GM12878 (cell line): ENCODE results near the gene ADAMTS18. TPM values are rescaled to one million over a fixed set of nuclear protein-coding genes. Genes with fewer than 3 reads are reported as not detected.

Experiments used
- ATAC-seq: fragments of 200-7000 bp; cut with Tn5 transposase; 3 replicates; pipeline ENCODE4 v1.9.1; 2020; ENCODE audit warnings: mild to moderate bottlenecking, moderate library complexity
- BruUV-seq: library from RNA; stranded (reverse); fragments of 400-500 nt; replicated peaks from 2 replicates; lab custom pipeline; 2021; lab: Mats Ljungman, UMichigan
- CTCF ChIA-PET: fragments of 300-600 bp; sonication (Branson Sonifier 250); formaldehyde crosslinking; extraction: SDS; loops from one replicate; lab custom pipeline; 2021; ENCODE audit warnings: inconsistent platforms; lab: Yijun Ruan, JAX
- POLR2A ChIA-PET: fragments of 350-600 bp; formaldehyde crosslinking; extraction: SDS; loops from one replicate; lab custom pipeline; 2021; ENCODE audit warnings: inconsistent platforms; lab: Charles Lee
- RAD21 ChIA-PET: fragments of 300-600 bp; sonication (Branson Sonifier 250); formaldehyde crosslinking; loops from one replicate; lab custom pipeline; 2023; ENCODE audit warnings: antibody characterized with exemption; ENCODE audit not compliant: unreplicated experiment; lab: Charles Lee
- SMC1A ChIA-PET: fragments of 300-600 bp; sonication (Branson Sonifier 250); formaldehyde crosslinking; loops from one replicate; lab custom pipeline; 2023; ENCODE audit not compliant: unreplicated experiment, uncharacterized antibody; lab: Charles Lee
- DNase-seq: peaks from one replicate; pipeline ENCODE4 v3.0.0-alpha.2; 2011; ENCODE audit warnings: low read depth, low spot score
- FAIRE-seq: peaks from 3 replicates; lab custom pipeline; 2011; peaks lifted over from hg19 to GRCh38; lab: Jason Lieb, UNC
- H2AFZ ChIP-seq: 2 replicates; pipeline ENCODE4 v1.6.0; 2011; ENCODE audit warnings: low read depth, low read length, control low read depth; ENCODE audit not compliant: control insufficient read depth
- H3K27ac ChIP-seq: 2 replicates; pipeline ENCODE4 v1.5.1; 2011; ENCODE audit warnings: control low read depth; ENCODE audit not compliant: control insufficient read depth, insufficient read depth
- H3K27me3 ChIP-seq, 2 experiments: replicated peaks in 1 of 2; 2 replicates each; pipeline versions ENCODE4 v1.6.0 to v1.6.1; 2011; ENCODE audit warnings: low read length in 1 of 2; ENCODE audit not compliant: control insufficient read depth in 2 of 2, insufficient read depth in 2 of 2
- H3K36me3 ChIP-seq, 2 experiments: 2 replicates each; pipeline ENCODE4 v1.5.1; 2011; ENCODE audit warnings: low read length in 1 of 2; ENCODE audit not compliant: control insufficient read depth in 2 of 2, insufficient read depth in 2 of 2
- H3K4me1 ChIP-seq: 2 replicates; pipeline ENCODE4 v1.6.1; 2011; ENCODE audit warnings: mild to moderate bottlenecking, low read length, moderate library complexity, mixed read lengths; ENCODE audit not compliant: control insufficient read depth, insufficient read depth
- H3K4me2 ChIP-seq: 2 replicates; pipeline ENCODE4 v1.6.0; 2011; ENCODE audit warnings: control low read depth; ENCODE audit not compliant: control insufficient read depth, insufficient read depth
- H3K4me3 ChIP-seq: fragments of 200-600 bp; sonication (generic); 2 replicates; pipeline ENCODE4 v1.5.1; 2016
- H3K79me2 ChIP-seq: 2 replicates; pipeline ENCODE4 v1.6.0; 2011; ENCODE audit warnings: low read length; ENCODE audit not compliant: control insufficient read depth, insufficient read depth
- H3K9ac ChIP-seq: 2 replicates; pipeline ENCODE4 v1.8.0; 2011; ENCODE audit warnings: low read length, control low read depth, mixed read lengths; ENCODE audit not compliant: control insufficient read depth, insufficient read depth
- H3K9me3 ChIP-seq: replicated peaks from 3 replicates; pipeline ENCODE4 v1.5.1; 2011; ENCODE audit warnings: mild to moderate bottlenecking, low read length; ENCODE audit not compliant: control insufficient read depth, insufficient read depth
- H4K20me1 ChIP-seq: 2 replicates; pipeline ENCODE4 v1.6.0; 2011; ENCODE audit not compliant: control insufficient read depth, insufficient read depth
- GATAD2B ChIP-seq: fragments of 450-650 bp; conservative IDR thresholded peaks from 2 replicates; pipeline ENCODE4 v1.6.1; 2017; ENCODE audit warnings: low read depth, mild to moderate bottlenecking, moderate library complexity
- HDAC6 ChIP-seq: fragments of 200-600 bp; sonication (generic); IDR thresholded peaks from one replicate; pipeline ENCODE4 v1.8.0; 2017; ENCODE audit warnings: antibody characterized with exemption; ENCODE audit not compliant: unreplicated experiment
- HDGF ChIP-seq: fragments of 450-650 bp; IDR thresholded peaks from 2 replicates; pipeline ENCODE4 v1.6.1; 2016; ENCODE audit warnings: antibody characterized with exemption
- JUND ChIP-seq: IDR thresholded peaks from 2 replicates; pipeline ENCODE4 v1.6.1; 2012; ENCODE audit warnings: low read depth, mild to moderate bottlenecking, low read length, improper control_type of control experiment, moderate library complexity
- NRF1 ChIP-seq: conservative IDR thresholded peaks from 2 replicates; pipeline ENCODE4 v1.6.1; 2011; ENCODE audit warnings: mild to moderate bottlenecking, low read depth, low read length, improper control_type of control experiment
- PML ChIP-seq: IDR thresholded peaks from 2 replicates; pipeline ENCODE4 v1.6.1; 2012; ENCODE audit warnings: low read length, inconsistent platforms
- POU2F2 ChIP-seq: IDR thresholded peaks from 3 replicates; pipeline ENCODE4 v1.6.1; 2011; ENCODE audit warnings: low read depth, mild to moderate bottlenecking, low read length, borderline replicate concordance
- RBBP5 ChIP-seq: fragments of 200-600 bp; sonication (generic); conservative IDR thresholded peaks from 2 replicates; pipeline ENCODE4 v1.6.1; 2016
- RCOR1 ChIP-seq: conservative IDR thresholded peaks from 2 replicates; pipeline ENCODE4 v1.6.1; 2012; ENCODE audit warnings: low read depth, low read length, improper control_type of control experiment
- SMAD1 ChIP-seq: fragments of 450-650 bp; IDR thresholded peaks from 2 replicates; pipeline ENCODE4 v1.6.1; 2018; ENCODE audit warnings: mild to moderate bottlenecking, low read depth; ENCODE audit not compliant: partially characterized antibody
- SMARCA5 ChIP-seq: fragments of 450-650 bp; IDR thresholded peaks from 2 replicates; pipeline ENCODE4 v1.6.1; 2017; ENCODE audit warnings: mild to moderate bottlenecking
- SRF ChIP-seq, 2 experiments: IDR thresholded peaks; 2 replicates each; pipeline ENCODE4 v1.6.1; 2011; ENCODE audit warnings: low read depth in 2 of 2, low read length in 2 of 2, mild to moderate bottlenecking in 1 of 2, moderate library complexity in 1 of 2
- SUZ12 ChIP-seq: fragments of 200-600 bp; sonication (generic); IDR thresholded peaks from one replicate; pipeline ENCODE4 v1.6.1; 2018; ENCODE audit warnings: antibody characterized with exemption, mild to moderate bottlenecking; ENCODE audit not compliant: unreplicated experiment
- TCF3 ChIP-seq: IDR thresholded peaks from 2 replicates; pipeline ENCODE4 v1.6.1; 2012; ENCODE audit warnings: low read depth, mild to moderate bottlenecking, low read length, borderline replicate concordance; ENCODE audit not compliant: insufficient read depth
- WGBS: methylation state at CpG from one replicate; pipeline ENCODE4 v1.1.6; 2016; ENCODE audit warnings: low lambda C conversion rate; ENCODE audit not compliant: insufficient replicate concordance, insufficient coverage; ENCODE audit errors: missing lambda C conversion rate; 5-methylcytosine and 5-hydroxymethylcytosine counted together
- in situ Hi-C: fragments of 300-500 bp; cut with MboI; formaldehyde crosslinking; loops from 9 replicates; pipeline ENCODE4 v1.14.3; 2018; ENCODE audit warnings: mixed read lengths
- intact Hi-C: fragments of 100-400 bp; cut with micrococcal nuclease; formaldehyde crosslinking; loops from one replicate; pipeline ENCODE4 v1.14.2; 2022; ENCODE audit not compliant: unreplicated experiment
- polyA plus RNA-seq, 11 experiments: library from polyadenylated mRNA; depleted of rRNA in 4 of 11; unstranded in 6 of 11; stranded (reverse) in 5 of 11; fragments of >200 nt; fragmentation: Nextera tagmentation in 4 of 11; fragmentation: Illumina TruSeq in 1 of 11; extraction: Ambion mirVana in 4 of 11; extraction: Trizol in 1 of 11; gene quantifications; 1 replicate in 1 of 11; 2 replicates in 10 of 11; pipeline versions ENCODE4 v1.2.1 to v1.2.3, GENCODE V29; 2011 to 2016; ENCODE audit warnings: inconsistent platforms in 2 of 11, missing spikeins in 2 of 11, low read depth in 1 of 11
- total RNA-seq, 4 experiments: library from RNA; depleted of rRNA in 3 of 4; stranded (reverse); fragments of >200 nt in 3 of 4; fragmentation: Illumina TruSeq in 1 of 4; extraction: Trizol in 1 of 4; gene quantifications; 2 replicates each; pipeline versions ENCODE4 v1.2.1 to v1.2.3, GENCODE V29; 2013 to 2021

The ADAMTS18 gene
- total and polyA plus RNA-seq, 10 of the 15 experiments (the other 5 are each of a cell fraction or from before 2014, with no cell fraction given): not detected

- FAIRE-seq (no peak), ATAC-seq (no peak), DNase-seq (no peak)
- POLR2A ChIA-PET: no interaction called here
- TF ChIP-seq HDGF: no peak
- no peak for TF ChIP-seq POU2F2
- TF ChIP-seq SMARCA5: no peak
- TF ChIP-seq SRF (IDR thresholded peaks at IDR 0.05; ENCODE audit: low read depth in 2 of 2, low read length in 2 of 2): no peak
- TF ChIP-seq GATAD2B: no peak
- TF ChIP-seq NRF1: no peak
- TF ChIP-seq HDAC6: no peak
- no peak for TF ChIP-seq RBBP5
- TF ChIP-seq JUND: no peak
- no peak for TF ChIP-seq TCF3
- no peak for TF ChIP-seq RCOR1
- no peak for TF ChIP-seq SMAD1
- no peak for TF ChIP-seq PML
- no peak for TF ChIP-seq SUZ12
- RAD21 ChIA-PET: interaction anchor here (0.6 kb wide), 1 partner anchor 11 kb away, joined by 3 read pairs; no protein-coding TSS in a partner anchor
- CTCF ChIA-PET: no interaction called here
- no peaks in the 10 kb centered on the region for H3K9me3 ChIP-seq
- H3K36me3 ChIP-seq: no peaks in the 10 kb centered on the region
- WGBS: 49% methylated on average over 5 of the region's 5 CpGs
- H3K4me3 ChIP-seq: no peak overlapping the region
- H2AFZ ChIP-seq: no peak overlapping the region
- no TSS peak for BruUV-seq
- in situ Hi-C loops (no loop called here), intact Hi-C loops (no loop called here)
- H3K27me3 ChIP-seq: no peaks in the 10 kb centered on the region
- SMC1A ChIA-PET: no interaction called here
- H3K4me1 ChIP-seq: no peaks in the 10 kb centered on the region
- H3K9ac ChIP-seq: no peak overlapping the region
- H3K4me2 ChIP-seq: no peak overlapping the region
- no peaks in the 10 kb centered on the region for H3K79me2 ChIP-seq
- no peaks in the 10 kb centered on the region for H4K20me1 ChIP-seq
- no peak overlapping the region for H3K27ac ChIP-seq
These were observed 25.5 kb downstream of the ADAMTS18 start for GRCh38 chr16:77409311-77409710.
